Astrocyte of the spinal cord (primary cell): ENCODE data around the gene TMPRSS13.

Experiments used
- DNase-seq: peaks from one replicate; pipeline ENCODE4 v3.0.0; 2011; ENCODE audit warnings: low read depth, low spot score
- H3K4me3 ChIP-seq: 2 replicates; pipeline ENCODE4 v1.5.1; 2011; ENCODE audit warnings: low read depth, mild to moderate bottlenecking, low read length, moderate library complexity
- in situ Hi-C: cut with HindIII; loops from 2 replicates; pipeline ENCODE4 v1.10.0; 2017; ENCODE audit warnings: low sequenced_read_pairs
- TF ChIP-seq, protein P1 (sequence below): IDR thresholded peaks from 2 replicates; pipeline ENCODE4 v1.5.1; 2012; ENCODE audit warnings: low read depth, mild to moderate bottlenecking, low read length, inconsistent platforms

TMPRSS13 gene

DNA sequence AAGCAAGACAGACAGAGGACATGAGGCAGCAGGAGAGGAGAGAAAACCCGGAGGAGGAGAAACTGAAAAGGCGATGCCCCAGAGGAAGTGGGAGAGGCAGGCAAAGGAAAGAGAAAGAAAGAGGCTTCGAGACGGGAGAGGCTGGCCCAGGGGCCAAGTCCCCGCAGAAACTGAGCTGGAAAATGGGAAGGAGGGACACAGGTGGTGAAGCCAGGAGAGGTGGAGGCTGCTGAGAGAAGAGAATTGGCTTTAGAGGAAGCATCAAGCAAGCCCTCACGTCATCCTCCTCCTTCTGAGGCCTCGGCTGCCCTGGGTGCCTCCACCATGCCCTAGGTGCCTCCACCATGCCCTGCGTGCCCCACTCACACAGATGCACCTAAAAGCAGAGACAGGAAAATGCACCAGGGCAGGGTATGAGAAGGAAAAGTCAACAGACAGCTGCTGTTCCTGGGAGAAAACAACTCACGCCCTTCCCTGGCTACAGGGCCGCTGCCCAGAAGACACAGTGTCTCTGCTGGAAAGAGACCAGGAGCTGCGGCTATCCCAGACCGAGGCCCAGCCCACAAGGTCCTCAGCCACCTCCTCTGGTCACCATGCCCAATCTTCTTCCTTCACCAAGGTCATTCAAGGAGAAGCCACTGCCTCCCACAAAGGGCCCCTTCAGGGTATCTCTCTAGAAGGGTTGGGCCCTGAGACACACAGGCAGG lies 67.0 kb downstream of the TMPRSS13 start:
- TF ChIP-seq, protein P1, sequence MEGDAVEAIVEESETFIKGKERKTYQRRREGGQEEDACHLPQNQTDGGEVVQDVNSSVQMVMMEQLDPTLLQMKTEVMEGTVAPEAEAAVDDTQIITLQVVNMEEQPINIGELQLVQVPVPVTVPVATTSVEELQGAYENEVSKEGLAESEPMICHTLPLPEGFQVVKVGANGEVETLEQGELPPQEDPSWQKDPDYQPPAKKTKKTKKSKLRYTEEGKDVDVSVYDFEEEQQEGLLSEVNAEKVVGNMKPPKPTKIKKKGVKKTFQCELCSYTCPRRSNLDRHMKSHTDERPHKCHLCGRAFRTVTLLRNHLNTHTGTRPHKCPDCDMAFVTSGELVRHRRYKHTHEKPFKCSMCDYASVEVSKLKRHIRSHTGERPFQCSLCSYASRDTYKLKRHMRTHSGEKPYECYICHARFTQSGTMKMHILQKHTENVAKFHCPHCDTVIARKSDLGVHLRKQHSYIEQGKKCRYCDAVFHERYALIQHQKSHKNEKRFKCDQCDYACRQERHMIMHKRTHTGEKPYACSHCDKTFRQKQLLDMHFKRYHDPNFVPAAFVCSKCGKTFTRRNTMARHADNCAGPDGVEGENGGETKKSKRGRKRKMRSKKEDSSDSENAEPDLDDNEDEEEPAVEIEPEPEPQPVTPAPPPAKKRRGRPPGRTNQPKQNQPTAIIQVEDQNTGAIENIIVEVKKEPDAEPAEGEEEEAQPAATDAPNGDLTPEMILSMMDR, result no peak
- in situ Hi-C loops, result no loop called here
- H3K4me3 ChIP-seq, result no peak overlapping the region
- no peak for DNase-seq

DNA sequence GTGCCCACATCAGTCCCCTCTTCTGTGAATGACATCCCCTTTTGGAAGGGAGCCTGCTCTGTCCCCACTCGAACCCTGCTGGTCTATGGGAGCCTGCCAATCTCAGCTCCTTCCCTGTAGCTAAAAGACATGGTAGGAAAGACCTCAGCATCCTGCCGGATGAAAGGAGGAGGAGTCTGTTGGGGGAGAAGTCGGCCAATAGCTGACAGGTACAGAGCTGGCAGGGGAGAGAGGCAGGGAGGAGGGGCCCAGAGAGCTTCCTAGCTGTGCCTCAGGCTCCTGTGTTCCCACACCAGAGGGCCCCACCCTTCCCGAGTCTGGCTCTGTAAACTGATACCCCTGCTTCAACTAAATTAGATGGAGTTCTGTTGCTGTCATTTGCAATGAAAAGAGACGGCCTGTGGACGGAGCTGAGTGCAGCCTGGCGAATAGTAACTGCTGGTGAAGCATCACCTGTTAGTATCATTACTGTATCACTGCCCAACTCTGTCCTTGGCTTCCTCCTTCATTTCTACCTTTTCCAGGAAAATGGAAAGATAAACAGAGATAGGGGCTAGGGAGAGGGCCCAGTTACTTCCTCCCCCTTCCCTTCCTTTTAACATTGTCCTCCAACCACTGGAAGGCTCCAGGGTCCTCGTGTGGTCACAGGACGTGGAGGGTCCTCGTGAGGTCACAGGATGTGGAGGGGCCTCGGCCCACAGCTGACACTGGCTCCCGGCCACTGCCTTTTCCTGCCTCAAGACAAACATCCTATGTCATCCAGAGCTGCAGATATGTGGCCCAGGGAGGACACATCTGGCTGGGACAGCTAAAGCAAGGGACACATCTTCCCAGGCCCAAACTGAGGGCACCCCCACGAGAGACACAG lies 67.8 kb downstream of the TMPRSS13 start:
- H3K4me3 ChIP-seq, result no peak overlapping the region
- no peak for DNase-seq
- in situ Hi-C loops, result no loop called here
- TF ChIP-seq, protein P1, result no peak

DNA sequence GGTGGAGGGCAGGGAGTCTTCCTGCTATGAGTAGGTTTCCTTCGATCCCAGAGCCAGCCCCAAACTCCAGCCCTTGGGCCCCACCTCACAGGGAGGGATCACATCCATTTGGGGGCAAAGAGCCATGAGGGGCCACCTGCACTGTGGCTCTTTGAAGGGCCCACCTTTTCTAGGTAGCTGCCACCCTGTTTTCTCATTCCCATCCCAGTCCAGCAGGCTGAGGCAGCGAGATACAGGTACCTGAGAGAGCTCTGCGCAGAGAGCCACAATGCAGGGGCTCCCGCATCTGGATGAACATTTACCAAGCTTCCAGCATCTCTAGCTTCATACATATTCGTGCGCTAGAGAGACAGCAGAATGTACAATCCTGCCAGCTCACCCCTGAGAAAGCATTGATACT lies 69.1 kb downstream of the TMPRSS13 start:
- in situ Hi-C loops, result no loop called here
- TF ChIP-seq, protein P1, result no peak
- DNase-seq, result no peak
- H3K4me3 ChIP-seq, result no peak overlapping the region

DNA sequence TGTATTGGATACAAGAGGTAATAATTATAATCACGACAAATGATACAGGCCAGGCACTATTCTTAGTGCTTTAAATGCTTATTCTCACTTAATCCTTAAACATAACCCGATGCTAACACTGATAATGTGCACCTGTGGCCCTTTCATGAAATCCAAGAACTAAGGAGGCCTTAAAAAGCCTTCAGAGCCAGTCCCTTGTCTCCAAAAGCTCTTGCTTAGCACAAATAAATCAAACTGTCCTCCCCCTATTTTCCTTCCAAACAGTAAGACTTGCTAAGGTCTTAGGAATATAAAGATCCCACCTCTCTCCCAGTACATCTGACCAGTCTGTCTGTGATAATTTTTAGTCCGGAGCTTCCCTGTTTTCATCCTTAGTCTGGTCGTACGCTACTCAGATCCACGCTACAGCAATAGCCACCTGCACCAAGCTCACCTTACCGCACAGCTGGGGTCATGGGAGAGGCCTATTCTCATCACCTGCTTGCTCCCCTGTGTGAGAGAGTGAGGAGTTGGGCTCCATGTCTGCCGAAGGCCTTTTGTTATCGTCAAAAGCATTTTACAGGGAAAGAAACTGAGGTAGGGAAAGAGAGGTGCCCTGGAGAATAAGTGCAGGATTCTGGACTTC lies 69.6 kb downstream of the TMPRSS13 start:
- no peak for DNase-seq
- in situ Hi-C loops, result no loop called here
- TF ChIP-seq, protein P1, result no peak
- no peak overlapping the region for H3K4me3 ChIP-seq

DNA sequence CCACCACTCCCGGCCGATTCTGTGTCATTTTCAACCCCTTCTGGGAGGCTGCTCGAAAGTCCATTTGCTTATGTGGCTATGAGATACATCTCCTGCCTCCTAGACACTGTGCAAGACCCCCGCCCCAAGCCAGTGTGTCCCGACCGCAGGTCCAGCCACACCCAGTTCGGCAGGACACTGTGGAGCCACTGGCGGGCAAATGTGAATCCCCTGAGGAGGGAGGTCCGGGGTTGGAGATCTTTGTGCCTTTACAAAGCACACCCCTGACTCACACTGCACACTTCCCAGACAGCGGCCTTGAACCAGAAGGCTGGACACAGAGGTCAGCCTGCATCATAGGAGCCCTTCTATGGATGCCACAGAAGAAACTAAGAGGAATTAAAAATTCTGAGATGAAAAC lies 70.1 kb downstream of the TMPRSS13 start:
- TF ChIP-seq, protein P1, result no peak
- H3K4me3 ChIP-seq, result no peak overlapping the region
- in situ Hi-C loops, result no loop called here
- DNase-seq, result no peak

DNA sequence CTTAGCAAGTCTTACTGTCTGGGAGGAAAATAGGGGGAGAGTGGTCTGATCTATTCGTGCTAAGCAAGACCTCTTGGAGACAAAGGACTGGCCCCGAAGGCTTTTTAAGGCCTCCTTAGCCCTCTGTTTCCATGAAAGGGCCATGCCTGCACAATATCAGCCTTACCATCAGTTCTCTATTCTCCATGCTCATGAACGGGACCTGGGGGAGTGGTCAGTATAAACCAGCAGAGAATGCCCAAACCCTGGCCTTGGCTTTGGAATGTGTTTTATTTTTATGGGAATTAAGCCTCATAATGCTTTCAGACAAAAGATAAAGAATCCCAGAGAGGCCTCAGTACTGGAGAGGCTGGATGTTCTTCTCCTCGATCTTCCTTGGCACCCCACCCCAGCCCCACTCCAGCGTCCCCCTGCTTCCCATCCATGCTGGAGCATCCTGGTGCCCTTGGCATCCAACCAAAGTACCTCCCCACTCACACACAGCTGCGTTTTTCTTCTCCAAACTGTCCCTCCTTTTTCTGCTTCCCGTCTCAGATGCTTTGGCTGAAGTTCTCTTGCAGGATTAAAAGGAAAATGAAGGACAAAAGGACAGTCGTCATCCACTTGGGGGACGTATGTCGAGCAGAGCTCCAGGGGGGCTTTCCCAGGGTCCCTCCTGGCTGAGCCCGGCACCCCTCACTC lies 71.3 kb downstream of the TMPRSS13 start:
- in situ Hi-C loops, result no loop called here
- H3K4me3 ChIP-seq, result no peak overlapping the region
- DNase-seq, result no peak
- TF ChIP-seq, protein P1, result no peak
